ENCODE data around the gene ZFP62. TPM values are rescaled to one million over a fixed set of nuclear protein-coding genes. Genes with fewer than 3 reads are reported as not detected.
"Not testable (repeated sequence)": the region's sequence is repeated elsewhere in the genome, so short reads cannot be mapped to it uniquely, and the experiment has no call there.

ZFP62 gene
- total and polyA plus RNA-seq, 4 experiments from 2014 or later, result 11.4 to 71.7 (median 46.1) TPM

DNA sequence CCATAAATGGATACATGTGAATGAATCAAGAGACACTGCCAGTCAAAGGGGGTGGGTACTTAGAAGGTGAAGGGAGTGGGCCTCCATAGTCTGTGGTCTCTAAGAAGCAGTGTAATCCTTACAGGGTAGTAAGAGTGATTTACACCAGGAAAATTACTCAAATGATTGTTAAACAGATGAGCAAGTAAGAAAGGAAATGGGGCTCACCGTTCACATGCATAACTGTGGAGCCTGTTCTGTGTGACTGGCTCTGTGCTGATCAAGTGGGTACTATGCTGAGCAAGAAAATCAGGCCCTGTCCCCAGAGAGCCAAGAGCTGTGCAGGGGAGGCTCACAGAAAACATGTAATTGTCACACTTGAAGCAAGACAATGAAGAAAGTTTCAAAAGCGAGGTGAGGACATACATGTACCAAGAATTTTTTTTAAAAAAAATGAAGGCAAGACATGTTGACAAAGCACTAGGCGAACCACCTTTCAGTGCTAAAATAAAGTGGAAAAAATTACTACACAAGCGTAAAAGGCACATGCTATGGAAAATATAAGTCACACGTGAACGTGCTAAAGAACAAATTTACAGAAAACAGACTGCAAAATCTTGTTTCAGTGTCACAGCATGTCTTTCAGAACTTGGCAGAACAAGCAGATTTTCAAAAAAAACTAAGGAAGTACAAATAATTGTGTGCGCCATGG is 40.4 kb upstream of the ZFP62 start:
- no peaks in the 10 kb centered on the region for H3K36me3 Mint-ChIP-seq
- intact Hi-C loops (cut with micrococcal nuclease), result no loop called here
- no peak overlapping the region for H3K4me3 ChIP-seq (ENCODE audit: low read length in 2 of 2)
- no peaks in the 10 kb centered on the region for H3K4me1 ChIP-seq (ENCODE audit: insufficient read depth, low read length)
- DNase-seq, result no peak
- H3K4me1 Mint-ChIP-seq, result no peaks in the 10 kb centered on the region
- H3K27me3 Mint-ChIP-seq, result peaks cover 0 to 2% of the 10 kb centered on the region in 2 donors
- H3K27ac Mint-ChIP-seq, result peak overlapping the region in 1 of 7 donors; percentile 16
- H3K27ac ChIP-seq (ENCODE audit: low read depth, low read length), result no peak overlapping the region
- H3K9me3 ChIP-seq (ENCODE audit: control insufficient read depth in 1 of 2, low read length in 2 of 2), result no peaks in the 10 kb centered on the region
- H3K4me3 Mint-ChIP-seq, result no peak overlapping the region
- ChIA-PET CTCF (ENCODE audit: partially characterized antibody) (no interaction called here), POLR2A (ENCODE audit: partially characterized antibody) (no interaction called here)
- no peaks in the 10 kb centered on the region for H3K36me3 ChIP-seq (ENCODE audit: insufficient read depth, low read length)
- H3K9me3 Mint-ChIP-seq, result peaks cover 0 to 8% (median under 1%) of the 10 kb centered on the region in 8 donors
- H3K27me3 ChIP-seq (ENCODE audit: insufficient read depth, low read length), result no peaks in the 10 kb centered on the region

DNA sequence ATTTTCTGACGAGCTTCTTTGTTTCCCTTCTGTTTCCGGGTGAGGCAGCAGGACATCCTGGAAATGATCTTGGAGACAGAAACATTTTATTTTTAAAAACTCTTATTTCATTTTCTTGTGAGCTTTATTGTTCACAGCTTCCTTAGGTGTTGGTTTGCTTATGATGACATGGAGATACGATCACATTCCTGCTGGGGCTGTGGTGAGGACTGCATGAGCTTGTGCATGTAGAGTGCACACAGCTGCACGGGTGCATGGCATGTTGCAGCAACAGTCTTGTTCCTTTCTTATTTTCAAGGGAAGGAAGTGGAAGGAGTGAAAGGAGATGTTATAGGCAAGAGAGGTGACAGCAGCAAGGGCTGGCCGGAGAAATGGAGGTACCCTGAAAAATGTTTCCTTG is 39.1 kb upstream of the ZFP62 start:
- H3K4me1 ChIP-seq (ENCODE audit: insufficient read depth, low read length), result no peaks in the 10 kb centered on the region
- no peaks in the 10 kb centered on the region for H3K9me3 ChIP-seq (ENCODE audit: control insufficient read depth in 1 of 2, low read length in 2 of 2)
- H3K4me1 Mint-ChIP-seq, result no peaks in the 10 kb centered on the region
- H3K36me3 Mint-ChIP-seq, result no peaks in the 10 kb centered on the region
- no peaks in the 10 kb centered on the region for H3K27me3 Mint-ChIP-seq
- DNase-seq, result no peak
- H3K4me3 Mint-ChIP-seq, result no peak overlapping the region
- no peak overlapping the region for H3K4me3 ChIP-seq (ENCODE audit: low read length in 2 of 2)
- CTCF ChIA-PET (ENCODE audit: partially characterized antibody), result interaction anchor here (1.1 kb wide), 1 partner anchor 11 kb away, joined by 3 read pairs; no protein-coding TSS in a partner anchor
- no peak overlapping the region for H3K27ac Mint-ChIP-seq
- H3K36me3 ChIP-seq (ENCODE audit: insufficient read depth, low read length), result no peaks in the 10 kb centered on the region
- peaks cover 0 to 4% (median 0%) of the 10 kb centered on the region in 8 donors for H3K9me3 Mint-ChIP-seq
- intact Hi-C loops (cut with micrococcal nuclease), result no loop called here
- POLR2A ChIA-PET (ENCODE audit: partially characterized antibody), result no interaction called here
- no peaks in the 10 kb centered on the region for H3K27me3 ChIP-seq (ENCODE audit: insufficient read depth, low read length)
- no peak overlapping the region for H3K27ac ChIP-seq (ENCODE audit: low read depth, low read length)

DNA sequence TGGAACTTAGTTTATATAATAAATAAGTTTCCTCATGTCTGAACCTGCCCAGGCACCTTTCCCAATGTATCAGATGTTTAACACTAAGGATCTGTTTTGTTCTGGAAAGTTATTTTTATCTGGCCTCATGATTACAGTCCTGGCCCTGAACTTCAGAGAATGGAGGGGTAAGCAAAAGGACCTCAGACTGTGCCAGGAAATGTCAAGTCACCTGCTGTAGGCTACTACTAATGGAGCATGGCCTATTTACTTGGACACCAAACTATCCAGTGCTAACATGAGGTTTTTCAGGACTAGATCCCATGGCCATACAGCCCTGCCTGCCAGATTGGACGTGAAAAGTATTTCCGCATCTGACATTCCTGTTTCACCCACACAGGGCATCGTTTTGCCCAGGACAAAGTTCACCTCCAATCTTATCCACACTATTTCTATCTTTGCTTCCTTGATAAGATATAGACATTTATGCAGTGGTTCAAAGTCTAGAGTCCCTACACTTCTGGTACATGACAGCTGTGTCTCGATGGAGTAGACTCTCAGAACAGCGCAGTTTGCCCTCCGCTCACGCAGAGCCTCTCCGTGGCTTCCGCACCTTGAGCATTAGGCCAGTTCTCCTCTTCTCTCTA is 37.7 kb upstream of the ZFP62 start, which contains the start of gene BTNL8:
TSS of gene BTNL8 (plus strand) at position 539 of the 626 bp plus-strand sequence. CDS start 152 bp downstream, outside the sequence.
- H3K4me3 Mint-ChIP-seq, result no peak within 1 kb of the TSS
- intact Hi-C loops (cut with micrococcal nuclease), result no loop called here
- no peaks in the 10 kb centered on the region for H3K27me3 ChIP-seq (ENCODE audit: insufficient read depth, low read length)
- no peaks in the 10 kb centered on the region for H3K27me3 Mint-ChIP-seq
- no peak for DNase-seq
- CTCF ChIA-PET (ENCODE audit: partially characterized antibody), result no interaction called here
- H3K9me3 ChIP-seq (ENCODE audit: control insufficient read depth in 1 of 2, low read length in 2 of 2), result no peaks in the 10 kb centered on the region
- no peaks in the 10 kb centered on the region for H3K36me3 Mint-ChIP-seq
- POLR2A ChIA-PET (ENCODE audit: partially characterized antibody), result no interaction called here
- no peak within 1 kb of the TSS for H3K27ac ChIP-seq (ENCODE audit: low read depth, low read length)
- no peaks in the 10 kb centered on the region for H3K4me1 Mint-ChIP-seq
- H3K9me3 Mint-ChIP-seq, result peaks cover 0 to 7% (median 0%) of the 10 kb centered on the region in 8 donors
- no peaks in the 10 kb centered on the region for H3K36me3 ChIP-seq (ENCODE audit: insufficient read depth, low read length)
- no peak within 1 kb of the TSS for H3K4me3 ChIP-seq (ENCODE audit: low read length in 2 of 2)
- H3K27ac Mint-ChIP-seq, result peak within 1 kb of the TSS in 1 of 7 donors; percentile 69
- H3K4me1 ChIP-seq (ENCODE audit: insufficient read depth, low read length), result no peaks in the 10 kb centered on the region

DNA sequence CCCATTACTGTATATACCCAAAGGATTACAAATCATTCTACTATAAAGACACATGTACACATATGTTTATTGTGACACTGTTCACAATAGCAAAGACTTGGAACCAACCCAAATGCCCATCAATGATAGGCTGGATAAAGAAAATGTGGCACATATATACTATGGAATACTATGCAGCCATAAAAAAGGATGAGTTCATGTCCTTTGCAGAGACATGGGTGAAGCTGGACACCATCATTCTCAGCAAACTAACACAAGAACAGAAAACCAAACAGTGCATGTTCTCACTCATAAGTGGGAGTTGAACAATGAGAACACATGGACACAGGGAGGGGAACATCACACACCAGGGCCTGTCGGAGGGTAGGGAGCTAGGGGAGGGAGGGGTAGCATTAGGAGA is 34.3 kb upstream of the ZFP62 start:
- intact Hi-C loops (cut with micrococcal nuclease); H3K9me3 ChIP-seq (ENCODE audit: control insufficient read depth in 1 of 2, low read length in 2 of 2); H3K36me3 ChIP-seq (ENCODE audit: insufficient read depth, low read length); H3K27ac ChIP-seq (ENCODE audit: low read depth, low read length); POLR2A ChIA-PET (ENCODE audit: partially characterized antibody); H3K27ac Mint-ChIP-seq; H3K4me1 ChIP-seq (ENCODE audit: insufficient read depth, low read length); H3K4me1 Mint-ChIP-seq; H3K4me3 Mint-ChIP-seq; CTCF ChIA-PET (ENCODE audit: partially characterized antibody); H3K9me3 Mint-ChIP-seq; H3K27me3 ChIP-seq (ENCODE audit: insufficient read depth, low read length); H3K4me3 ChIP-seq (ENCODE audit: low read length in 2 of 2); DNase-seq; H3K36me3 Mint-ChIP-seq: not testable (repeated sequence)
- peaks cover 12 to 25% of the 10 kb centered on the region in 2 donors for H3K27me3 Mint-ChIP-seq

DNA sequence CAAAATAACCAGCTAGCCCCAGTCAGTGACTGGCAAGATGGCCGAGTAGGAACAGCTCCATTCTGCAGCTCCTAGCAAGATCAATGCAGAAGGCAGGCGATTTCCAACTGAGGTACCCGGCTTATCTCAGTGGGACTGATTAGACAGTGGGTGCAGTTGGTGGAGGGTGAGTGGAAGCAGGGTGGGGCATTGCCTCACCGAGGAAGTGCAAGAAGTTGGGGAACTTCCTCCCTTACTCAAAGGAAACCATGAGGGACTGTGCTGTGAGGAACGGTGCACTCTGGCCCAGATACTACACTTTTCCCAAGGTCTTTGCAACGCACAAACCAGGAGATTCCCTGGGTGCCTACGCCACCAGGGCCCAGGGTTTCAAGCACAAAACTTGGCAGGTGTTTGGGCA is 28.3 kb upstream of the ZFP62 start:
- Histone ChIP-seq H3K27ac (ENCODE audit: low read depth, low read length) (no peak overlapping the region), H3K27me3 (ENCODE audit: insufficient read depth, low read length) (peaks cover 5% of the 10 kb centered on the region), H3K36me3 (ENCODE audit: insufficient read depth, low read length) (no peaks in the 10 kb centered on the region), H3K4me1 (ENCODE audit: insufficient read depth, low read length) (no peaks in the 10 kb centered on the region), H3K9me3 (ENCODE audit: control insufficient read depth in 1 of 2, low read length in 2 of 2) (no peaks in the 10 kb centered on the region), H3K4me3 (ENCODE audit: low read length in 2 of 2) (no peak overlapping the region)
- CTCF ChIA-PET (ENCODE audit: partially characterized antibody), result interaction anchor here (1.1 kb wide), 1 partner anchor 10 kb away, joined by 3 read pairs; no protein-coding TSS in a partner anchor
- Mint-ChIP-seq H3K4me1 (no peaks in the 10 kb centered on the region), H3K27me3 (peaks cover 27 to 45% of the 10 kb centered on the region in 2 donors), H3K4me3 (no peak overlapping the region), H3K27ac (peak overlapping the region in 1 of 7 donors; percentile 15), H3K36me3 (peaks cover 0 to 5% of the 10 kb centered on the region in 2 donors), H3K9me3 (peaks cover 0 to 5% (median 2%) of the 10 kb centered on the region in 8 donors)
- intact Hi-C loops (cut with micrococcal nuclease), result no loop called here
- POLR2A ChIA-PET (ENCODE audit: partially characterized antibody), result no interaction called here
- DNase-seq, result no peak

DNA sequence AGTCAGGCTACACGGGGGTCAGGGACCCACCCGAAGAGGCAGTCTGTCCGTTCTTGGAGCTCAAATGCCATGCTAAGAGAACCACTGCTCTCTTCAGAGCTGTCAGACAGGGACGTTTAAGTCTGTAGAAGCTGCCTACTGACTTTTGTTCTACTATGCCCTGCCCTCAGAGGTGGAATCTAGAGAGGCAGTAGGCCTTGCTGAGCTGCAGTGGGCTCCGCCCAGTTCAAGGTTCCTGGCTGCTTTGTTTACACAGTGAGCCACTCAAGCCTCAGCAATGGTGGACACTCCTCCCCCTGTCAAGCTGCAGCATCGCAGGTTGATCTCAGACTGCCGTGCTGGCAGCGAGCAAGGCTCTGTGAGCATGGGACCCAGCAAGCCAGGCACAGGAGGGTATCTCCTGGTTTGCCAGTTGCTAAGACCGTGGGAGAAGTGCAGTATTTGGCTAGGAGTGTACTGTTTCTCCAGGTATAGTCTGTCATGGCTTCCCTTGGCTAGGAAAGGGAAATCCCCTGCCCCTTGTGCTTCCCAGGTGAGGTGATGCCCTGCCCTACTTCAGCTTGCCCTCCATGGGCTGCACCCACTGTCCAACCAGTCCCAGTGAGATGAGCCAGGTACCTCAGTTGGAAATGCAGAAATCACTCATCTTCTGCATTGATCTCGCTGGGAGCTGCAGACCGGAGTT is 24.9 kb upstream of the ZFP62 start:
- POLR2A ChIA-PET (ENCODE audit: partially characterized antibody); DNase-seq; H3K27ac ChIP-seq (ENCODE audit: low read depth, low read length); H3K9me3 Mint-ChIP-seq; H3K27ac Mint-ChIP-seq; H3K4me3 Mint-ChIP-seq; H3K4me3 ChIP-seq (ENCODE audit: low read length in 2 of 2); CTCF ChIA-PET (ENCODE audit: partially characterized antibody); intact Hi-C loops (cut with micrococcal nuclease); H3K36me3 ChIP-seq (ENCODE audit: insufficient read depth, low read length); H3K36me3 Mint-ChIP-seq; H3K27me3 ChIP-seq (ENCODE audit: insufficient read depth, low read length); H3K4me1 Mint-ChIP-seq; H3K9me3 ChIP-seq (ENCODE audit: control insufficient read depth in 1 of 2, low read length in 2 of 2); H3K4me1 ChIP-seq (ENCODE audit: insufficient read depth, low read length): not testable (repeated sequence)
- H3K27me3 Mint-ChIP-seq, result peaks cover 33 to 36% of the 10 kb centered on the region in 2 donors

DNA sequence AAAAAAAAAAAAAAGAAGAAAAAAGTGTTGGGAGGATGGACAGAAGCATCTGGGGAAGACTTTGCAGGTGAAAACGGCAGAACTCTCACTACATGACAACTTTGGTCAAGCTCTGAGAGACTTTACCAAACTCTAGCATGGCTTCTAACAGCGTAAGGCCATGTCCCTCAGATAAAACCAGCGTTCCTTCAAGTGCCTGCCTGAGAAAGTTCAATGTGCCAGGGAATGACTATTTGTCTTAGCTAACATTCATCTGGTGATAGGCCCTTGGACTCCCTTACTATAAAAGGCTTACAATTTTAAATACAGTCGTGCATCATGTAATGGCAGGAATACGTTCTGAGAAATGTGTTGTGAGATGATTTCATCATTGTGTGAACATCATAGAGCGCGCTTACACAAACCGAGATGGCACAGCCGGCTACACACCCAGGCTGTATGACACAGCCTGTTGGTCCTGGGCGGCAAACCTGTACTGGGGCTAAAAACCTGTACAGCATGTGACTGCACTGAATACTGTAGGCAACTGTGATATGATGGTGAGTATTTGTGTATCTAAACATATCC is 14.9 kb upstream of the ZFP62 start:
- H3K4me1 Mint-ChIP-seq, result peaks cover 0 to 9% (median 2%) of the 10 kb centered on the region in 4 donors
- no peak overlapping the region for H3K4me3 Mint-ChIP-seq
- peaks cover 0 to under 1% (median 0%) of the 10 kb centered on the region in 8 donors for H3K9me3 Mint-ChIP-seq
- DNase-seq, result no peak
- H3K27me3 ChIP-seq (ENCODE audit: insufficient read depth, low read length), result no peaks in the 10 kb centered on the region
- no peaks in the 10 kb centered on the region for H3K36me3 Mint-ChIP-seq
- no peak overlapping the region for H3K4me3 ChIP-seq (ENCODE audit: low read length in 2 of 2)
- H3K27ac Mint-ChIP-seq, result no peak overlapping the region
- POLR2A ChIA-PET (ENCODE audit: partially characterized antibody), result no interaction called here
- no peaks in the 10 kb centered on the region for H3K9me3 ChIP-seq (ENCODE audit: control insufficient read depth in 1 of 2, low read length in 2 of 2)
- no peak overlapping the region for H3K27ac ChIP-seq (ENCODE audit: low read depth, low read length)
- no peaks in the 10 kb centered on the region for H3K36me3 ChIP-seq (ENCODE audit: insufficient read depth, low read length)
- peaks cover 4% of the 10 kb centered on the region for H3K4me1 ChIP-seq (ENCODE audit: insufficient read depth, low read length)
- intact Hi-C loops (cut with micrococcal nuclease), result no loop called here
- CTCF ChIA-PET (ENCODE audit: partially characterized antibody), result interaction anchor here (1.9 kb wide), 1 partner anchor 9 kb away, joined by 7 read pairs; no protein-coding TSS in a partner anchor
- H3K27me3 Mint-ChIP-seq, result no peaks in the 10 kb centered on the region
